Adrenal gland (tissue), 12 donors: ENCODE data around the gene TJP3. TPM values are rescaled to one million over a fixed set of nuclear protein-coding genes. Genes with fewer than 3 reads are reported as not detected.

Experiments used
- DNase-seq, 7 donors: peaks; one replicate each; pipeline ENCODE4 v3.0.0-alpha.2; 2019 to 2020
- H3K27ac ChIP-seq, 5 donors: fragments of 200-600 bp; sonication (generic) in 4 of 5; 1 replicate in 3 of 5; 2 replicates in 2 of 5; pipeline versions ENCODE4 v1.5.1 to v1.8.0; 2016 to 2020; ENCODE audit warnings: mild to moderate bottlenecking in 1 of 5
- H3K27me3 ChIP-seq: fragments of 200-600 bp; 2 replicates; pipeline ENCODE4 v1.8.0; 2021
- H3K36me3 ChIP-seq, 2 donors: fragments of 200-600 bp; replicated peaks in 1 of 2; 1 replicate in 1 of 2; 2 replicates in 1 of 2; pipeline versions ENCODE4 v1.5.1 to v1.8.0; 2018 to 2022
- H3K4me1 ChIP-seq, 2 donors: fragments of 200-600 bp; replicated peaks in 1 of 2; 1 replicate in 1 of 2; 2 replicates in 1 of 2; pipeline versions ENCODE4 v1.5.1 to v1.8.0; 2018 to 2021
- H3K4me3 ChIP-seq, 4 donors: fragments of 200-600 bp; sonication (generic) in 3 of 4; one replicate each; pipeline ENCODE4 v1.5.1; 2016 to 2018
- H3K9me3 ChIP-seq, 3 donors: fragments of 200-600 bp; sonication (generic) in 1 of 3; replicated peaks in 1 of 3; 1 replicate in 2 of 3; 2 replicates in 1 of 3; pipeline versions ENCODE4 v1.5.1 to v1.8.0; 2016 to 2021
- CTCF ChIP-seq, 6 experiments: fragments of 450-650 bp in 4 of 6; fragments of 200-600 bp in 2 of 6; sonication (generic) in 1 of 6; IDR thresholded peaks; 1 replicate in 5 of 6; 2 replicates in 1 of 6; pipeline versions ENCODE4 v1.5.1 to v1.8.0; 2016 to 2021; ENCODE audit warnings: antibody characterized with exemption in 6 of 6, mild to moderate bottlenecking in 2 of 6, moderate library complexity in 1 of 6
- POLR2A ChIP-seq, 2 donors: fragments of 450-650 bp; IDR thresholded peaks; one replicate each; pipeline ENCODE4 v1.6.1; 2017; ENCODE audit warnings: antibody characterized with exemption in 2 of 2, mild to moderate bottlenecking in 2 of 2, moderate library complexity in 1 of 2
- WGBS, 4 donors: extraction: QIAGEN DNeasy Blood & Tissue Kit in 2 of 4; methylation state at CpG; one replicate each; pipeline versions ENCODE4 v1.1.5 to v1.1.7; 2013 to 2017; 5-methylcytosine and 5-hydroxymethylcytosine counted together
- intact Hi-C, 2 donors: fragments of 100-400 bp; cut with DNase I; formaldehyde crosslinking; loops; one replicate each; pipeline versions ENCODE4 v1.14.1 to v1.15.0; 2022 to 2023
- polyA plus RNA-seq, 3 donors: library from polyadenylated mRNA; stranded (reverse); fragments of 200-250 nt in 2 of 3; fragments of 350-450 nt in 1 of 3; fragmentation: Illumina TruSeq in 1 of 3; extraction: RNeasy Lipid Tissue Mini Kit (QIAGEN cat#74804) in 1 of 3; gene quantifications; one replicate each; pipeline ENCODE4 v1.2.3, GENCODE V29; 2013 to 2014
- total RNA-seq, 9 donors: library from RNA; depleted of rRNA in 4 of 9; stranded (reverse); fragments of >200 nt in 4 of 9; fragments of 120-200 nt in 1 of 9; fragmentation: NEBNext Ultra II Directional in 1 of 9; extraction: Animal tissue kit (Norgen Biotek cat#: 25700) in 1 of 9; gene quantifications; one replicate each; pipeline versions ENCODE4 v1.1.0 to v1.2.4, GENCODE V29; 2013 to 2023
- donor health status: healthy with polysubstance abuse.
- donor health status: Bipolar disorder and iron deficiency.
- donor health status: DM: yes; HTN: yes; CAD: no.
- donor health status: DM: no; HTN: no; CAD: no.
- donor health status: DM: no; HTN: no; CAD: no.
- donor health status: DM: yes; HTN: yes; CAD: no.

The TJP3 gene
- total and polyA plus RNA-seq, 12 donors, result 0.07 to 2.5 (median 0.24) TPM; not detected in 6

GRCh38 chr19:3693025-3693925 is 14.9 kb upstream of the TJP3 start:
- WGBS, 4 donors, result 86 to 90% (median 87%) methylated on average over 9 to 34 of the region's 34 CpGs

GRCh38 chr19:3694361-3695123 is 13.6 kb upstream of the TJP3 start:
- no peak for DNase-seq
- Histone ChIP-seq H3K4me1 (peaks cover 0 to 8% of the 10 kb centered on the region in 2 donors), H3K4me3 (no peak overlapping the region), H3K9me3 (no peaks in the 10 kb centered on the region), H3K27me3 (no peaks in the 10 kb centered on the region), H3K36me3 (no peaks in the 10 kb centered on the region), H3K27ac (no peak overlapping the region)
- 92 to 95% (median 93%) methylated on average over 14 to 42 of the region's 42 CpGs for WGBS, 4 donors
- TF ChIP-seq POLR2A (IDR thresholded peaks at IDR 0.05) (no peak), CTCF (IDR thresholded peaks at IDR 0.05) (no peak)
- intact Hi-C loops, result no loop called here

More at GRCh38 chr19:3693025-3693925, 14.9 kb upstream of the TJP3 start:
- no peak overlapping the region for H3K27ac ChIP-seq
- no peak overlapping the region for H3K4me3 ChIP-seq
- H3K4me1 ChIP-seq, result peaks cover 0 to 4% of the 10 kb centered on the region in 2 donors
- no peaks in the 10 kb centered on the region for H3K9me3 ChIP-seq
- intact Hi-C loops, result no loop called here
- no peak for DNase-seq
- H3K36me3 ChIP-seq, result no peaks in the 10 kb centered on the region
- H3K27me3 ChIP-seq, result no peaks in the 10 kb centered on the region
- TF ChIP-seq CTCF (IDR thresholded peaks at IDR 0.05) (no peak), POLR2A (IDR thresholded peaks at IDR 0.05) (no peak)

GRCh38 chr19:3695124-3695733 is 13.0 kb upstream of the TJP3 start:
- 90 to 96% (median 95%) methylated on average over 5 to 25 of the region's 25 CpGs for WGBS, 4 donors
- intact Hi-C loops, result no loop called here
- Histone ChIP-seq H3K4me1 (peaks cover 0 to 8% of the 10 kb centered on the region in 2 donors), H3K36me3 (no peaks in the 10 kb centered on the region), H3K27me3 (no peaks in the 10 kb centered on the region), H3K27ac (no peak overlapping the region), H3K4me3 (no peak overlapping the region), H3K9me3 (no peaks in the 10 kb centered on the region)
- no peak for DNase-seq
- no peak for TF ChIP-seq POLR2A (IDR thresholded peaks at IDR 0.05)
- TF ChIP-seq CTCF (IDR thresholded peaks at IDR 0.05), result no peak
